Mesenchymal stem cell (in vitro differentiated cells and primary cell): ENCODE data around the gene OTUD5.
A peak's percentile ranks its signal among the peaks of the same experiment; 100 is the strongest.

Source experiments
- DNase-seq: peaks from one replicate; pipeline ENCODE4 v3.0.0-alpha.2; 2013
- H2AFZ ChIP-seq: one replicate; pipeline ENCODE4 v1.6.1; 2013; ENCODE audit warnings: low read depth, mild to moderate bottlenecking, control low read depth, inconsistent platforms, low read length, moderate library complexity
- H2AK5ac ChIP-seq: 2 replicates; pipeline ENCODE4 v1.6.1; 2013; ENCODE audit warnings: low read length, moderate library complexity, mild to moderate bottlenecking, inconsistent platforms; ENCODE audit not compliant: severe bottlenecking
- H2BK120ac ChIP-seq: one replicate; pipeline ENCODE4 v1.6.1; 2013; ENCODE audit warnings: low read depth, mild to moderate bottlenecking, inconsistent platforms, low read length, moderate library complexity
- H2BK12ac ChIP-seq, 2 experiments: one replicate each; pipeline ENCODE4 v1.6.1; 2013; ENCODE audit warnings: inconsistent platforms in 2 of 2, low read length in 2 of 2, mild to moderate bottlenecking in 2 of 2, moderate library complexity in 2 of 2, control low read depth in 1 of 2
- H2BK15ac ChIP-seq: one replicate; pipeline ENCODE4 v1.6.1; 2013; ENCODE audit warnings: mild to moderate bottlenecking, low read depth, inconsistent platforms; ENCODE audit not compliant: poor library complexity, severe bottlenecking
- H2BK5ac ChIP-seq: 2 replicates; pipeline ENCODE4 v1.6.1; 2013; ENCODE audit warnings: low read depth, mild to moderate bottlenecking, low read length, control low read depth, inconsistent platforms; ENCODE audit not compliant: poor library complexity, severe bottlenecking
- H3K14ac ChIP-seq, 2 experiments: one replicate each; pipeline ENCODE4 v1.6.1; 2013; ENCODE audit warnings: inconsistent platforms in 2 of 2, low read length in 2 of 2, control low read depth in 1 of 2, mild to moderate bottlenecking in 1 of 2, moderate library complexity in 1 of 2
- H3K18ac ChIP-seq, 2 experiments: one replicate each; pipeline ENCODE4 v1.6.1; 2013; ENCODE audit warnings: inconsistent platforms in 2 of 2, low read length in 2 of 2, control low read depth in 1 of 2, low read depth in 1 of 2, mild to moderate bottlenecking in 1 of 2
- H3K23ac ChIP-seq, 2 experiments: one replicate each; pipeline ENCODE4 v1.6.1; 2013; ENCODE audit warnings: inconsistent platforms in 2 of 2, low read length in 2 of 2, mild to moderate bottlenecking in 2 of 2, moderate library complexity in 2 of 2, control low read depth in 1 of 2
- H3K27ac ChIP-seq: 2 replicates; pipeline ENCODE4 v1.5.1; 2013; ENCODE audit warnings: mild to moderate bottlenecking, moderate library complexity, low read length, control low read depth, inconsistent platforms; ENCODE audit not compliant: poor library complexity, severe bottlenecking
- H3K27me3 ChIP-seq, 2 experiments: 2 replicates each; pipeline versions ENCODE4 v1.6.1 to v1.7.0; 2013; ENCODE audit warnings: low read length in 2 of 2, mild to moderate bottlenecking in 2 of 2, moderate library complexity in 2 of 2, control low read depth in 1 of 2, inconsistent platforms in 1 of 2; ENCODE audit not compliant: control insufficient read depth in 1 of 2, insufficient read depth in 1 of 2
- H3K36me3 ChIP-seq, 2 experiments: 2 replicates each; pipeline versions ENCODE4 v1.6.1 to v1.7.0; 2013; ENCODE audit warnings: low read length in 2 of 2, control low read depth in 1 of 2, inconsistent platforms in 1 of 2, low read depth in 1 of 2, mild to moderate bottlenecking in 1 of 2; ENCODE audit not compliant: insufficient read depth in 2 of 2, control insufficient read depth in 1 of 2
- H3K4ac ChIP-seq, 2 experiments: one replicate each; pipeline ENCODE4 v1.6.1; 2013; ENCODE audit warnings: inconsistent platforms in 2 of 2, low read length in 2 of 2, mild to moderate bottlenecking in 2 of 2, moderate library complexity in 2 of 2, control low read depth in 1 of 2, low read depth in 1 of 2
- H3K4me1 ChIP-seq: 2 replicates; pipeline ENCODE4 v1.6.1; 2013; ENCODE audit warnings: low read depth, low read length, control low read depth; ENCODE audit not compliant: control insufficient read depth, insufficient read depth
- H3K4me2 ChIP-seq: 2 replicates; pipeline ENCODE4 v1.6.1; 2013; ENCODE audit warnings: low read length, mild to moderate bottlenecking, inconsistent platforms; ENCODE audit not compliant: poor library complexity, severe bottlenecking
- H3K4me3 ChIP-seq, 2 experiments: 2 replicates each; pipeline versions ENCODE4 v1.5.1 to v1.7.0; 2013; ENCODE audit warnings: low read length in 2 of 2, mild to moderate bottlenecking in 2 of 2, control low read depth in 1 of 2, low read depth in 1 of 2; ENCODE audit not compliant: insufficient read depth in 1 of 2
- H3K79me1 ChIP-seq: replicated peaks from 2 replicates; pipeline ENCODE4 v1.6.1; 2013; ENCODE audit warnings: mild to moderate bottlenecking, control low read depth, low read length, inconsistent platforms; ENCODE audit not compliant: poor library complexity, severe bottlenecking
- H3K9ac ChIP-seq: 2 replicates; pipeline ENCODE4 v1.7.0; 2013; ENCODE audit warnings: mild to moderate bottlenecking, low read length, moderate library complexity
- H3K9me3 ChIP-seq: 2 replicates; pipeline ENCODE4 v1.7.0; 2013; ENCODE audit warnings: mild to moderate bottlenecking, low read length; ENCODE audit not compliant: control insufficient read depth
- H4K8ac ChIP-seq: one replicate; pipeline ENCODE4 v1.6.1; 2013; ENCODE audit warnings: inconsistent platforms, mild to moderate bottlenecking, low read length, moderate library complexity
- H4K91ac ChIP-seq: one replicate; pipeline ENCODE4 v1.6.1; 2013; ENCODE audit warnings: mild to moderate bottlenecking, low read length, inconsistent platforms
- WGBS: methylation state at CpG from one replicate; pipeline ENCODE4 v1.1.7; 2013; ENCODE audit warnings: mixed read lengths; 5-methylcytosine and 5-hydroxymethylcytosine counted together

Gene OTUD5

GRCh38 chrX:48971249-48972219 lies 14.1 kb upstream of the OTUD5 start, which contains the start of gene KCND1:
Gene KCND1, minus strand, starts transcription at chrX:48971844. Its CDS starts 1,573 bp downstream, at chrX:48970271.
- Histone ChIP-seq H3K18ac (peak within 1 kb of the TSS; percentile 12 to 60), H2BK5ac (no peak within 1 kb of the TSS), H3K9ac (peak within 1 kb of the TSS; percentile 84), H2BK12ac (peak within 1 kb of the TSS in 1 of 2 experiments; percentile 24), H3K9me3 (no peaks in the 10 kb centered on the region), H2AFZ (no peak within 1 kb of the TSS), H3K27me3 (peaks cover 0 to 4% of the 10 kb centered on the region in 2 experiments), H3K27ac (peak within 1 kb of the TSS; percentile 3), H3K4me1 (peaks cover 11% of the 10 kb centered on the region), H4K91ac (no peak within 1 kb of the TSS), H3K14ac (peak within 1 kb of the TSS in 1 of 2 experiments; percentile 59), H4K8ac (peak within 1 kb of the TSS; percentile 37), H3K79me1 (peaks cover 1% of the 10 kb centered on the region), H3K36me3 (peaks cover 21 to 36% of the 10 kb centered on the region in 2 experiments), H2BK15ac (no peak within 1 kb of the TSS), H3K23ac (no peak within 1 kb of the TSS), H2BK120ac (peak within 1 kb of the TSS; percentile 79), H3K4ac (peak within 1 kb of the TSS in 1 of 2 experiments; percentile 41), H3K4me3 (peak within 1 kb of the TSS; percentile 52 to 76), H3K4me2 (peak within 1 kb of the TSS; percentile 62), H2AK5ac (peak within 1 kb of the TSS; percentile 47)
- 3% methylated on average over 10 of the region's 28 CpGs for WGBS
- DNase-seq = peak; percentile 48

GRCh38 chrX:48969471-48969870 lies 12.1 kb upstream of the OTUD5 start:
- Histone ChIP-seq H3K27ac (no peak overlapping the region), H3K18ac (no peak overlapping the region), H3K14ac (no peak overlapping the region), H2AK5ac (no peak overlapping the region), H3K9me3 (no peaks in the 10 kb centered on the region), H3K9ac (no peak overlapping the region), H3K79me1 (peaks cover 2% of the 10 kb centered on the region), H3K4ac (no peak overlapping the region), H2BK12ac (no peak overlapping the region), H2AFZ (no peak overlapping the region), H3K23ac (no peak overlapping the region), H2BK5ac (no peak overlapping the region), H4K8ac (no peak overlapping the region), H3K4me2 (no peak overlapping the region), H2BK15ac (no peak overlapping the region), H3K4me3 (no peak overlapping the region), H2BK120ac (no peak overlapping the region), H3K4me1 (peaks cover 12% of the 10 kb centered on the region), H4K91ac (no peak overlapping the region), H3K36me3 (peaks cover 7 to 32% of the 10 kb centered on the region in 2 experiments), H3K27me3 (peaks cover 0 to 4% of the 10 kb centered on the region in 2 experiments)
- 95% methylated on average over 28 of the region's 28 CpGs for WGBS
- DNase-seq = no peak

GRCh38 chrX:48968377-48968776 lies 11.0 kb upstream of the OTUD5 start:
- no peak for DNase-seq
- Histone ChIP-seq H3K9me3 (no peaks in the 10 kb centered on the region), H3K4ac (no peak overlapping the region), H3K18ac (no peak overlapping the region), H3K14ac (no peak overlapping the region), H3K9ac (no peak overlapping the region), H3K4me1 (peaks cover 12% of the 10 kb centered on the region), H2BK120ac (no peak overlapping the region), H4K91ac (no peak overlapping the region), H2AFZ (no peak overlapping the region), H2BK12ac (no peak overlapping the region), H3K79me1 (peaks cover 2% of the 10 kb centered on the region), H4K8ac (no peak overlapping the region), H2AK5ac (no peak overlapping the region), H3K36me3 (peaks cover 6 to 28% of the 10 kb centered on the region in 2 experiments), H3K27me3 (peaks cover 0 to 4% of the 10 kb centered on the region in 2 experiments), H2BK15ac (no peak overlapping the region), H3K27ac (no peak overlapping the region), H3K4me2 (no peak overlapping the region), H3K4me3 (no peak overlapping the region), H2BK5ac (no peak overlapping the region), H3K23ac (no peak overlapping the region)
- WGBS = no CpG with 5 or more reads among the region's 1 CpG
